ENCODE results near the gene PALLD. TPM values are rescaled to one million over a fixed set of nuclear protein-coding genes. Genes with fewer than 3 reads are reported as not detected.

PALLD gene
- polyA plus RNA-seq, 4 donors: 179 to 246 (median 227) TPM

DNA sequence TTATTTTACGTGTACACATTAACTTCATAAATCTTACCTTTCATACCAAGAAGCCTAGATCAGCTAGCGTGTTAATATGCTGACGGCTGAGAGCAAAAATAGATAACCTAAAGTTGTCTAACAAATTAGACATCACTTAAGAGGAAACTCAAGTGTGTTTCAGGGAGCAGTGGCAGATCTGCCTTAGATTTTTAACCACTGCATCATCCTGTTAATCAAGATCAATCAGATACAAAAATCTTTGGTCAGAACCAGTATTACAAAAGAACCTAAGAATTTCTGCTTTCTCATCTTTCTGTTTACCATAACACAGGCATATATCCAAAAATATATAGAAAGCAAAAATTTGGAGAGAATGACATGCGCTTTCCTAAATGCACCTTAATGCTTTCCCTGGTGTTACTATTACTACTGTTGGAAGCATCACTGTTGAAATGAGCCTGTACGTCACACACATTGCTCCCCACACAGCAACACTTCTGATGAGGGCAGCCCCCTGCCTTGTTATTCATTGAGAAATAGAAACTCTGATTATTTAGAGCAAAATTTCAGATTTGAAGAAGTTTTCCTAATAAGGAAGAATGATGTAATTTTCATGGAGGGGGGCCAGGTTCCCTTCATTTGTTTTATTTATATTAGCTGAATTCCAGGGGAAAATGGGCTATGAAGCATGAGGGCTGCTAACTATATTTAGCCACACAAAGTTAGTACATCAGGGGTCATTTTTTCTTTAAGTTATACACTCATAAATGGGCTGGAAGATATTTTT lies 360.9 kb downstream of the PALLD start:
- no peak for DNase-seq (ENCODE audit: low read depth in 4 of 4, low spot score in 3 of 4)

GRCh38 chr4:168859100-168859499 lies 362.2 kb downstream of the PALLD start:
- no peak for DNase-seq (ENCODE audit: low read depth in 4 of 4, low spot score in 3 of 4)

DNA sequence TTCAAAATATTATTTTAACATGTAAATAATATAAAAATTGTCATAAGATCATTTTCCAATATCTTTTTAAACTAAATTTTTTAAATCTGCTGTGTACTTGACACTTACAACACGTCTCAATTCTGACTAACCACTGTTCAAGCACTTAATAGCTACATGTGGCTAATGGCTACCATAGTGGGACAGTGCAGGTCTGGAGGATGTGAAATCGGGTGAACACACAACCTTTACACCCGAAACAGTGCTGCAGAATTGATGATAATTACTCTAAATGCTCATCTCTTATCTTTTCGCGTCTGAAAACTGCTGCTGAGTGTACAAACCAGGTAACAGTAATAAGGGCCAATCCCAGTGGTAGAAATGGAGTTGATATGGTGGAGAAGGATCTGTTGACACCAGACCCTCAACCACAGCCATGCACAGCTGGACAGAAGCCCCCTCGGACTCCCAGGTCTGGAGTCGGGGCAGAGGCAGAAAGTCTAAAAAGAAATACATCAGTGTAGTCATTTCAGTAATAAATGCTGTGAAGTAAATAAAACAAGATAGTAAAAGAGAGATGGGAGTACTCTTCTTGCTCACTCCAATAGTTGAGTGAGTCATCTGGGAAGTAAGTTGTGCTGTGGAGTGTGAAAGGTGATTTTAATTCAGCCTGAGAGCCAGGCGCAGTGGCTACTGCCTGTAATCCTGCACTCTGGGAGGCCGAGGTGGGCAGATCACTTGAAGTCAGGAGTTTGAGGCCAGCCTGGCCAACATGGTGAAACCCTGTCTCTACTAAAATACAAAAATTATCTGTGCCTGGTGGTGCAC lies 363.2 kb downstream of the PALLD start:
- no peak for DNase-seq (ENCODE audit: low read depth in 4 of 4, low spot score in 3 of 4)

GRCh38 chr4:168860827-168861226 lies 364.0 kb downstream of the PALLD start:
- no peak for DNase-seq (ENCODE audit: low read depth in 4 of 4, low spot score in 3 of 4)

- DNase-seq (ENCODE audit: low read depth in 4 of 4, low spot score in 3 of 4): no peak
Measured at GRCh38 chr4:168863719-168864647, 367.1 kb downstream of the PALLD start.

DNA sequence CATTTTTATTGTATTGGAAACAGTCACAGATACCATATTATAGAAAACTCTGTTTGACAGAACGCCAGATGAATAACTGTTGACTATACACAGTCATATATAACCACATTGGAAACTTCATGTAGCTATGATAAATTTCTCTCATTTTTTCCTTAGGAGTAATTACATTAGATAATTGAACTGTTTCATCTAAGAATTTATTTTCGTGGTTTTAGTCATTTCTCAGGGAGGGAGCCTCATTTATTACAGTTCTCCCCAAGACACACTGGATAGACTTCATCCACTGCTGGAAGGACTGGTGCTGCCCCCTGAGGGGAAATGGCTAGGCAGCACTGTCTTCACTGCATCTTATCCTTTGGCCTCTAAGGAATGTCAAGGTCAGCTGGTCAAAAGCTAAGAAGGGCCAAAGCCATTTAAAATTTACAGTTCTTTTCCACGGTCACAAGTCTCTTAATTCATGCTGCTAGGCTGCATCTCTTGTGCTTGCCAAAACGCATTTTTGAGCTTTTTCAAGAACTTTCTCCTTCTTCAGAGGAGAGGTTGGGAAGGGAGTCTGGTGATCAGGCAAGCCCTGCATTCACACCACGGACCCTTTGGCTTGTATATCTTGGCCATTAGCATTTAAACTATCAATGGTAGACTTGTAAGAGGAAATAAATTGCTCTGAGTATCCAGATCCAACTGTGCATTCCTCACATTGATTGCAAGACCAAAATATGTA lies 368.1 kb downstream of the PALLD start:
- peak; percentile 38 to 65 (median 52) for DNase-seq (ENCODE audit: low read depth in 4 of 4, low spot score in 3 of 4)

- no peak for DNase-seq (ENCODE audit: low read depth in 4 of 4, low spot score in 3 of 4)
Measured at GRCh38 chr4:168865854-168866253, 369.0 kb downstream of the PALLD start.

DNA sequence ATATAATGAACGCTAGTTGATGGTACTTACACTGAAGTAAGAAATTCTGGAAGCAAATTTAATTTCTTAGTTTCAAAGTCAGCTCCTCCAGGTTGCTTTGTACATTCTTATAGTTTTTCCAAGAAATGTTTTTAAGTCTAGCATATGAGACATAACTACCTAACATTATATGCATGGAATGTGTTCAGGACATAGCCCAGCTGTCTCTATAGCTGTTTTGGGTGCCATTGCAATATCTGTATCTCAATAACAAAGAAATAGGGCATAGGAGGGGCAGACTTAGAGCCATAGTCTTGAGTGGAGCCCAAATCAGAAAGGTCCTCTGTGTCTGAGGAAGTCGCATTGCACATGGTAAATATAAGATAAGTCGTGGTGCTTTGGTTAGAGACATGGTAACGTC lies 369.8 kb downstream of the PALLD start:
- DNase-seq (ENCODE audit: low read depth in 4 of 4, low spot score in 3 of 4): no peak

DNA sequence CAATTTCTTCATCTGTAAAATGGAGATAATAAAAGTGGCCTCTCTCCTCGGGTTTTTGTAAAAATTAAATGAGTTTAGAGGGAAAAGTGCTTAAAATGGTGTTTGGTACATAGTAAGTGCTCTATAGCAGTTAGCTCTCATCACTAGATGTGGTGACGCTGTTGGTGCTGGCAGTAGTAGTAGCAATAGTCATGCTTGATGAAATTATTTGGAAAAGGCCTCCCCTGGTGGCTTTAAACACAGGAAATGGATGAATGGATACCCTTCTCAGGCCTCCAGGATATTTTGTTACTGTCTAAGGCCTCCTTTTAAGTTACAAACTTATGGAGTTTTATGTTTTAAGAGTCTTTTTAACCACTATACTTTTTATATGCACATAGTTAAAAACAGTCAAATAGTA lies 370.3 kb downstream of the PALLD start:
- DNase-seq (ENCODE audit: low read depth in 4 of 4, low spot score in 3 of 4): no peak

- DNase-seq (ENCODE audit: low read depth in 4 of 4, low spot score in 3 of 4): no peak
Measured at GRCh38 chr4:168868044-168868781, 371.4 kb downstream of the PALLD start.

- DNase-seq (ENCODE audit: low read depth in 4 of 4, low spot score in 3 of 4): no peak
Measured at GRCh38 chr4:168868802-168869201, 371.9 kb downstream of the PALLD start.

DNA sequence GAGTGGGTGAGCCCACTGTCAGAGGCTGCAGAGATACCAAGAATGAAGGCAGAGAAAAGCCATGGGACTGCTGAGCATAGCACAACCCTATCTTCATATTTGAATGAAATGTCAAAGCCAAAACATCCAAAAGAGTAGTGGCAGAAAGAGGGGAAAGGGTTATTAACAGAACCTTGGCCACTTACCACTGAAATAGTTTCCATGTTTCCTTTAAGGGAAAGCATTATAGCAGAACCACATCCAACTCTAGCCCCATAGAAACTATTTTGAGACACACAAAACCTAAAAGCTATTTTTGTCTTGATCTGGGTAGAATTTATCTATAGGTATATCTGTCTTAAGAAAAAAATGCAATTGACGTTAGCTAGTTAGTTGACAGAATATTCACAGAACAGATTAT lies 373.2 kb downstream of the PALLD start:
- DNase-seq (ENCODE audit: low read depth in 4 of 4, low spot score in 3 of 4): no peak

GRCh38 chr4:168871632-168872031 lies 374.8 kb downstream of the PALLD start:
- no peak for DNase-seq (ENCODE audit: low read depth in 4 of 4, low spot score in 3 of 4)

- no peak for DNase-seq (ENCODE audit: low read depth in 4 of 4, low spot score in 3 of 4)
Measured at GRCh38 chr4:168874083-168874482, 377.2 kb downstream of the PALLD start.

DNA sequence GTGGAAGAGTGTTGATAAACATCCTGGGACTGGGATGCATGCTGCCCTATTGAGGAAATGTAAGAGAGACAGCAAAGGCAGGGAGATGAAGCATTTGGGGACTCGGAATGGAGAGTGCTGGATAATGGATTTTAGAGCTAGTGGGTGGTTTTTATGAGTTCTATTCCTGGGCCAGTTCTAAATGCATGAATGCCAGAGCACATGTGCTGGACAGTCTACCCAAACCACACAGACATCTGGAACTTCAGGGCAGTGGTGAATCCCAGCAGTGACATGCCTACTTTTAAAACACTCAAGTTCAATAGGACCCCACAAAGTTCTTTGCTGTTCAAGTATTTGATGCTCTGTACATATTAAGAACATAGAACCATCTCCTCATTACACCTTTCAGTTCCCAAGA lies 379.3 kb downstream of the PALLD start:
- DNase-seq (ENCODE audit: low read depth in 4 of 4, low spot score in 3 of 4): no peak

- peak in 1 of 4 donors; percentile 29 for DNase-seq (ENCODE audit: low read depth in 4 of 4, low spot score in 3 of 4)
Measured at GRCh38 chr4:168877511-168878491, 380.9 kb downstream of the PALLD start.

DNA sequence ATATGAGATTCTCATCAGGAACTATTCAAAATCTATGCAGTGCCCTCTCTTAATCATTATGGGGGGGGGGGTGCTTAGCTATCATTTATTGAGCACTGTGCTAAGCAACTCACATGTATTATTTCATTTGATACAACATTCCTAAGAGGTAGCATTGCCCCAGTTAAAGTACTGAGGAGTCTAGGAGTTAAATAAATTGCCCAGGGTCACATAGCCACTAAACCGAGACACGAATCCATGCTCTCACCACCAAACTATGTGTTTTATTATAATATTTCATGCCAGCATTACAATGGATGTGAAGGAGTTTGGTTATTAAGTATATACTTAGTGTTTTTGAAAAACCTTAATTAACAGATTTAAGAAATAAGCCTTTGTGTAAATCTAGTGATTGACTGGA lies 381.8 kb downstream of the PALLD start:
- no peak for DNase-seq (ENCODE audit: low read depth in 4 of 4, low spot score in 3 of 4)

- no peak for DNase-seq (ENCODE audit: low read depth in 4 of 4, low spot score in 3 of 4)
Measured at GRCh38 chr4:168879188-168879587, 382.3 kb downstream of the PALLD start.
